HL-60/S4 treated with phorbol 12-myristate 13-acetate at 8.2 ng/mL for 4 days and 3 days (cell line): ENCODE data around the gene ID4.

Experiments used
- in situ Hi-C: fragments of 300-500 bp; cut with MboI; formaldehyde crosslinking; loops from 2 replicates; pipeline ENCODE4 v1.15.0; 2022; ENCODE audit warnings: low sequenced_read_pairs

Gene ID4, protein sequence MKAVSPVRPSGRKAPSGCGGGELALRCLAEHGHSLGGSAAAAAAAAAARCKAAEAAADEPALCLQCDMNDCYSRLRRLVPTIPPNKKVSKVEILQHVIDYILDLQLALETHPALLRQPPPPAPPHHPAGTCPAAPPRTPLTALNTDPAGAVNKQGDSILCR

DNA sequence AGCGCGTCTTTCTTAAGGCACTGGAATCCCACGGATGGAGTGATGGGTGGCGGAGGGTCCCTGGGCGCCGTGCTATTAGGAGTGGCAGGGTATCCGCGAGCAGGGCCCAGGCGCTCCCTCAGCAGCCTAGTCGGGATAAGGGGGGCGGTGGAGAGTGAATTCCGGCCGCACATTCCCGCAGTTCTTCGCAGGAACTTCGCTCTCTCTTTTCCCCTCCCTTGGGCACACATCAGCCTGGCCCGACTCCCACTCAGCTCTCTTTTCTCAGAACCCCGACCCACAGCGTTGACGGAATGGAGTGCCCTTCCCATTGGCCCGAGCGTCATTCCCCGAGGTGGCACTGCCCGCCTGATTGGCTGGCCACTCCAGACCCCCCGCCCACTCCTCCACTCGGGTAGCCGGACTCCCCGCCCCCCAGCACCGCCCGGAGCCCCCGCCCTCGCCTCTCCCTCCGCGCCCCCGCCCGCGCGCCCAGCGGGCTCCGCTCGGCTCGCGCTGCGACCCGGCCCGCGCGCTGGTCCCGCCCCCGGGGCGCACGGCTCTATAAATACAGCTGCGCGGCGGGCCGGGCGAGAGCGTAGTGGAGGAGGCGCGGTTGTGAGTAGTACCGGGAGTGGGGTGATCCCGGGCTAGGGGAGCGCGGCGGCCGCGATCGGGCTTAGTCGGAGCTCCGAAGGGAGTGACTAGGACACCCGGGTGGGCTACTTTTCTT, at the start of gene ID4:
Gene ID4 (plus strand): TSS at position 572 of the 712 bp plus-strand sequence. CDS start 385 bp downstream, outside the sequence.
- in situ Hi-C loops = no loop called here

DNA sequence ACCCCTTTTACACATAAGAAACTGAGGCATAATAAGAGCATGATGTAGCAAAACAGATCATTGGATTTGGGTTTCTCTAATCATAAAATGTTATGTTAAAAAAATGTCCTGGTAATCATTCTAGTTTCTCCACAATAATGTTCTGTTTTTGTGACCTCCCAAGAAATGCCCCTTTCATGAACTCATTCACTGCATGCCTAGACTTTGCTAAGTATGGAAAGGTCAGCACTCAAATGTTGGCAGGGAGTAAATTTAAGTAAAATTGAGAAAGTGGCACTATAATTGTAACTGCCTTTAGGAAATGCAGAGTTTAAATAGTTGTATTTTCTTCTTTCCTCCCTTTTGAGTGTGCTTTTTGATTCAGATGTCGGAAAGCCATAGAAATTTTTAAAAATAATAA, 48.5 kb upstream of the ID4 start:
- in situ Hi-C loops = no loop called here

DNA sequence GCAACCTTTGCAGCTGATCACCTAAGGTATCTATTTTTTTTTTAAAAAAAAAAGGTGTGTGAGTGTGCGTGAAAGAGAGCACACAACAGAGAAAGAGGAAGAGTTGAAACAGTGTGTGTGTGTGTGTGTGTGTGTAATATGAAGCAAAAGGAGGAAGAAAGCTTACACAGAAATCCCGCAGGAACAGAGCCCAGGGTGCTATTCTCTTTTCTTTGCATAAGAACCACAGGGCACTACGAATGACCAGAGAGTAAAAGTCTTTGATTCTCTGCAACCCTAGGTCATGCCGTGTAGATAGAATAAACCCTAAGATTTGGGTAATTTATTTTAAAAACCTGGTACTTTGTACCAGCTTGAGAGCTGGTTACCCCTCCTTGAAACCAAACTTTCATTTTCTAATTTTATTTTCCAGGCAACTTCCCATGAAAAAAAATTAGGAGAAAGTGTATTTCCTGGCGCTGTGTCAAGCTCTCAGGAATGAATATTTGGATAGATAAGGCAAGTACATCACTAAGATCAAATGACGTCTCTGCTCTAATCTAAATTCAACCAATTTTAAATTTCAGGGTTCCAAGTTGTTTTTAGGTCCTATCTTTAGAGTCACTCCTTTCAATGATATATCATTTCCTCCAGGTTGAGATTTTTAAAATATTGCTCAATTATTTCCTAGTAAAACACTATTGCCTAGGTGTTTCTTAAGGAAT, 47.9 kb upstream of the ID4 start:
- in situ Hi-C loops = no loop called here

DNA sequence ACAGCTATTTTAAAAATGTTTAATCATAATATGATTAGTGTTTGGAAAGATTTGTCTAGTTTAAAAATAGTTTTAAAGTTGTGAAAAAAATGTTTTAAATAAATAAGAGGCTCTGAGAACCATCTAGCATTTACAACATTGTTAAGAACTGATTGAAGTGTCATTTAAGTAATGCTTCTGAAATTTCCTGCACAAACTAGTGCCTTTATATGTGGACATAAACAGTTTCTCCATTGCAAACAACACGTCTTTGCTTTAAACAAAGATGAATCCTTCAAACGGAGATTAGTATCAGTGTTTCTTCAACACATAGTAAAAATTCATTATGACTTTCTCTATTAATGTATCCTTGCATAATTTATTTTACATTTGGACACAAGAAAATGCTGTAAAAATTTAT, 45.9 kb upstream of the ID4 start:
- in situ Hi-C loops = no loop called here

DNA sequence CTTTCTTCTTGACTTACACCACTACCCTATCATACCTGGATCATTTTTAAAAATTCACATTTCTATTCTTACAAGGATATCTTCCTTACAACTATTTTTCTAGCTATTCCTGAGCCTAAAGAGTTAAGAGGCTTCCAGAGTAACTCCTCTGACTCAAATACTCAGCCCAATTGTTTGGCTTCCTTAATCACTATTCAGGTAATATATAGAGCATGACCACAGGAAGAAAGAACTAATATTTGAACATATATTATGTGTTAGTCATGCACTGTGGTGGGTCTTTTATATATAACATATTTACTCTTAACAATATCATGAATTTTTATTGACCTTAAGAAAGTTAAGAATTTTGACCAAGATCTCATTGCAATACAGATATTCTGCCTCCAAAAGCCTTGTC, 42.0 kb upstream of the ID4 start:
- in situ Hi-C loops = no loop called here

DNA sequence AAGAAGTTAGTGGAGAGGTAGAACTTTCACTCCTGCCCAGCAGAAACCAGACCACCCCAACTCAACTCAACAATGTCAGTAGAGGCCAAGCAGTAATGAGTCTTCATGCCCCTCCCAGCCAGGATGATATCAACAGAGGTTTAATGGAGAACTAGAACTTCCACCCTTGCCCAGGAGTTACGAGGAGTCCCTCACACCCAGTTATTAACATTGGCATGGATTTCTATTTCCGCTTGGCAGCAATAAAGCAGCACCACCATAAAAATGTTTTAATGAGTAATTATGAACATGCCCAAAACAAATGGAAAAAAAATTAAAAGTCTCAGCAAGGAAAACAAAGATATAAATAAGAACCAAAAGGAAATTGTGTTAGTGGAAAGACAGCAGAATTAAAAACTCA, 40.7 kb upstream of the ID4 start:
- in situ Hi-C loops = no loop called here

DNA sequence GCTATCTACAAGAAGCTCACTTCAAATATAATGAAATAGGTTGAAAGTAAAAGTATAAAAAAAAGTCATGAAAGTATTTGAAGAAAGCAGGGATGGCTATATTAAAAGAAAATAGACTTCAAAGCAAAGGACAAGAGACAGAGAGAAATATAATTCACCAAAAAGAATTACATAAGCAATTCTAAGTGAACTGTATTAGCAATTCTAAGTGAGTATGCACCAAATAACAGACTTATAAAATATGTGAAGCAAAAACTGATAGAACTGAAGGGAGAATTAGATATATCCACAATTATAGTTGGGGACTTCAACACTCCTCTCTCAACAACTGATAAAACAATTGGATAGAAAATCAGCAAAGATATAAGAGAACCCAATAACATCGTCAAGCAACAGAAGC, 38.8 kb upstream of the ID4 start:
- in situ Hi-C loops = no loop called here

DNA sequence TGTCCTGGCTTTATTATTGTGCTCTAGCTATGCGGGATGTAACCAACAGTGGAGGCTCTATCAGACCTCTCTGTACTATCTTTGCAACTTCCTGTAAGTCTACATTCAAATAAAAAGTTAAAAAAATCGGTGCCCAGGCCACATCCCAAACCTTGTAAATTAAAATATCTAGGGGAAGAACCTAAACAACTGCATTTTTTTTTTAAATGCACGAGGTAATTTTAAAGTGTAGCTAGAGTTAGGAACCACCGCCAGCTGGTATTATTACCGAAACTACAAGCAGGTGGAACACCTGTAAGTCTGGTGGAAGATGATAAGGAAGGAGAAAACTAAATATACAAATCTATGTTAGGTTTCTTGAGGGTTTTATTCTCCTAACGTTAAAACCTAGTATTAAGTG, 34.5 kb upstream of the ID4 start:
- in situ Hi-C loops = no loop called here

DNA sequence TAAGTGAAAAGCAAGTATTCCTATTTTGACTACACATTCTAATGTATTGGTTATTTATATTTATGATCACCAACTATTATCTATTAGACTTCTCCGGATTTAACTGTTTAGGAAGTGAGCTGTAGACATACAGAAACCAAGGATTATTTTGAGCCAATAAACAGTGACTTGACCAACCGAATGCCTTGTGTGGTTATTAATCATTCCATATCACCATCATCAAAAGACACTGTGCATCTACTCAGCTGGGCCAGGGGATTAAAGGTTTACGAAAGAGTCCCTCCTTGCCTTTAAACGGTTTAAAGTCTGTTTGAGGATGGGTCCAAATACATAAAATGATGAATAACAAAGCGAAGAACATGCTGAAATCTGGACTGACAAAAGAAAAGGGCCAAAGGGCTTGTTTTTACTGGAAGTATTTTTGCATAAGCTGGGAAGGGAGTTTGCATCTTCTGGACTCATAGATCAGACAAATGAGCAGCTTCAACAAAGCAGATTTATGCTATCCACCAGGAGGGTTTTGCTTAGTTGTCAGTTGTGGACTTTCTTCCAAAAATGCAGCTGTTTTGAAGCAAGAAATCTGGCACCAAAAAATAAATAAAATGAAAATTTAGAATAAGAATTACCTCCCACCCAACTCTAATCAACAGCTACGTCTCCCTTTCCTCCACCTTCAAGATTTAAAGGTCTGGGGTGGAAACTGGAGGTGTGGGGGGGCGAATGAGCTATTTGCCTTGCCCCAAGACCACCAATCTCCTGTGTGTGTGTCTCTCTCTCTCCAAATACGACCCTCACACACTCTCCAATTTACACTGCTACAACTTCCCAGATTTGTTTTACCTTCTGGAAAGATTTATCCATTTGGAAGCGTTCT, 33.6 kb upstream of the ID4 start:
- in situ Hi-C loops = no loop called here

DNA sequence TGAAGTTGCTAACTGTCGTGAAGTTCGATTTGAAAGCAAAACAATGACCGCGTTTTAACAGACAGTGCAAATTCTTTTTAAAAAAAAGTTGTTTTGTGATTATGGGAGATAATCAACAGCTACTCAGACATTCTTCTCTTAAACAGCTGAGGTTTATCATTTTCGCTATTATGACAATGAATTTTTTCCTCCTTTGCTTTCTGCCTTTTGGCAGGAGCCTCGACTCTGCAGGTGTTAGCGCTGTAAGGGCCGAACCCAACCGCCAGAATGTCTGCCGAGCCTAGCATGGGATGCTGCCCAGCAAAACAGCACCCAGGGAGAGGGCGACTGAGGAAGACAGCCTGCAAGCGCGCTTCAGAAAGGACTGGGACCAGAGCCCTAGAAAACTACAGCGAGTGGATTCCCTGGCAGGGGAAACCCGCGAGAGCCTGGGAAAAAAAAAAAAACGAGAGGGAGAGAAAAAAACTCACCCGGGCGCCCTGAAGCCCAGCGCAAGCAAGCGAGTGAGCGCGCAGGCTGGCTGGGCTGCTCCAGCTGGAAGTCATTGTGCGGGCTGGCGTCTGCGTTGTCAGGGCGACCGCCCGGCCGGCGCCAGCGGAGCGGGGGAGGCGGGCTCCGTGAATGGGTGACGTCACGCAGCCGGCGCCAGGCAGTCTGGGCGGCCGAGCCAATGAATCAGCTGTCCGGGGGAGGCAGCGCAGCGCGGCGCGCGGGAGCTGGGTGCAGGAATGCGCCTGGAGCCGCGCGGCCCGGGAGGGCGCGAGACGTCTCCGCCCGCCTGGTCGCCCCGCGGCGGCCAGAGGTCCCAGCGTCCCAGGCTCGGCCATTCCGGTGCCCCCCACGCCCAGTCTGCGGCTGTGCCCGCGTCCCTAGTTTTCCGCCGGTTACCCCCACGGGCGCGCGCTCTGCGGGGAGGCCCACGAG, 32.7 kb upstream of the ID4 start:
- in situ Hi-C loops = no loop called here

DNA sequence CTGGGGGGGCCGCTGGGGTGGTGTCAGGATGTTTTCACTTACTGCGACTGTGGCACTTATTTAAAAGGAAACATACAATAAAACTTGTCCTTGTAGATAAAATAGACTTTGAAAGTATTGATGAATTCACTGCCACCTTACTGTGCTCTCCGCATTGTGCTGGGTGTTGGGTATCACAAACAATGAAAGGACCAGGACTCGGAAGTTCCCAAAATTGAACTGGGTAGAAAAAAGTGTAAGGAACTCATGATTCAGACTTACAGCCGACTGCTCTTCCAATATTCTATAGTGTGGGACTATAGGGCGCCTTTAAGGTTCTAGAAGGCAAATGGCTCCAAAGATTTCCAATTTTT, 32.1 kb upstream of the ID4 start:
- in situ Hi-C loops = no loop called here

DNA sequence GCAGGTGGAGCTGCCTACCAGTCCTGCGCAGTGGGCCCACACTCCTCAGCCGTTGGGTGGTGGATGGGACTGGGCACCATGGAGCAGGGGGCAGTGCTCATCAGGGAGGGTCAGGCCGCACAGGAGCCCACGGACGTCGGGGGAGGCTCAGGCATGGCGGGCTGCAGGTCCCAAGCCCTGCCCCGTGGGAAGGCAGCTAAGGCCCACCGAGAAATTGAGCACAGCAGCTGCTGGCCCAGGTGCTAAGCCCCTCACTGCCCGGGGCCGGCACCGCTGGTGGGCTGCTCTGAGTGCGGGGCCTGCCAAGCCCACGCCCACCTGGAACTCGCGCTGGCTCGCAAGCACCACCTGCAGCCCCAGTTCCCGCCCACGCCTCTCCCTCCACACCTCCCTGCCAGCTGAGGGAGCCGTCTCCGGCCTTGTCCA, 30.2 kb upstream of the ID4 start:
- in situ Hi-C loops = no loop called here

DNA sequence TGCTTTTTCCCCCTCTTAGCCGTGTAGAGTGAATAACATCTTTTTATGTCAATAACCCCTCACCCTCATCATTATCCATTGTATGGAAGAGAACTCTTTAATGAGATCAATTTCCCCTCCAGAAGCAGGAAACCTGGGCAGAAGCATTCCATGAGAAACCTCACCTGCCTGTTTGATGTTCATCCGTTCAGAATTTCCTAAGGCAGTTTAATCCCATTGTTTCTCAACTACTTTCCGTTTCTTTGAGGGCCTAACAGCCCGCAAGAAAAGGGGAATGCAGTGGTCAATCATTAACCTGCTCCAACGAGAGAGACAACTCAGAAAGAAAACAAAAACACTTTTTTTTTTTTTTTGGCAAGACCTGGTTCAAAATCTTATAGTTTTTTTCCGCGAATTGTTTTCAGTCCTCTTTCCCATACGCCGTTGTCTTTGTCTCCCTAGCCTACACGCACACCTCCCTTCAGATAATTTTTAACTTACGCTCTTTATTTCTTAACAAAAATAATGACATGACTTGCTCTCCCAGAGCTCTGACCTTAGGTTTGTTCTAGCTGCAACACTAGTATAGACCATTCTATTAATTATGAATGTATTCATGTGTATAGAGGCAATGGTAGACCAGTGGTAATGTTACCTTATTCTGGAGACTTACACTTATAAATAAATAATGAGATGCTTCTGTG, 25.6 kb upstream of the ID4 start:
- in situ Hi-C loops = no loop called here

DNA sequence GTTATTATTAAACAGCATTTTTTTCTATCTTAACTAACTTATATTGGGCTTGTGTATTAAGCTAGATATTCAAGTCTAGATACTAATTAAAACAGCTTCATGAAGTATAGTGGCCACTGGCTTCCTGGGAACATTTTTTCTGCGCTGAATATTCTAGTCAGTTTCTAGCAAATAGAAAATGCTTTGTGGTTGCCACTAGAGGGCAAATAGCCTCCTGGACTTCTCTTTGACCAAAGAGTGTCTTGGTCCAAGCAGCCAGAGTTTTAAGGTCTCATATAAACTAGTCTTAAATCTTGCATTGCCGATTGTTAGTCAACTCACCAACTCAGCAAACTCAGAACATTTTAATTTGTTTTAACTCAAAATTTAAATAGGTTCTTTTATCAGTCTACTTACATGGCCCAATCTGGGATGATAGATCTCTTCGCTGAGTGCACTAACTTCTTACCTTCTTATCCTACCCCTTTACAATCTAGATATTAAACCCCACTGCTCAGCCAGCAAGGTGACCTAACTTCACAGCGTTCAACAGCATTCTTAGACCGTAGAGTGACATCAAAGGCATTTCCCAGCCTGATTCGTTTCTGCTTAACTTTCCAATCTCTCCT, 24.6 kb upstream of the ID4 start:
- in situ Hi-C loops = no loop called here

DNA sequence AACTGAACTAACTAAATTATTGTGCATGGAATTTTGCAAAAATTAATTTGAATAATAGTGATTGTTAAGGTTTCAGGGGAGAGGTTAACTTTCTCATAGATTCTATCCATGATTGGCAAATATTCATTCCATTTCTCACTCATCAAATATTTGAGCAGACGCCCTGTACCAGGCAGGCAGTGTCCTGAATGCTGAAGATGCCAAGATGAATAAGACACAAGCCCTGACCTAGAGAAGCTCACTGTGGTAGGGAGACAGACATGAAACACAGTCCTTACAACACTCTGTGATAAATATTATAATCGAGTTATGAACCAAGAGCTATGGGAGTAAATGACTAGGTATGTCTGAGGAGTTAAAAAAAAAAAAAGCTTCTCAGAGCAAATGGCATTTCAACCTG, 18.4 kb upstream of the ID4 start:
- in situ Hi-C loops = no loop called here

DNA sequence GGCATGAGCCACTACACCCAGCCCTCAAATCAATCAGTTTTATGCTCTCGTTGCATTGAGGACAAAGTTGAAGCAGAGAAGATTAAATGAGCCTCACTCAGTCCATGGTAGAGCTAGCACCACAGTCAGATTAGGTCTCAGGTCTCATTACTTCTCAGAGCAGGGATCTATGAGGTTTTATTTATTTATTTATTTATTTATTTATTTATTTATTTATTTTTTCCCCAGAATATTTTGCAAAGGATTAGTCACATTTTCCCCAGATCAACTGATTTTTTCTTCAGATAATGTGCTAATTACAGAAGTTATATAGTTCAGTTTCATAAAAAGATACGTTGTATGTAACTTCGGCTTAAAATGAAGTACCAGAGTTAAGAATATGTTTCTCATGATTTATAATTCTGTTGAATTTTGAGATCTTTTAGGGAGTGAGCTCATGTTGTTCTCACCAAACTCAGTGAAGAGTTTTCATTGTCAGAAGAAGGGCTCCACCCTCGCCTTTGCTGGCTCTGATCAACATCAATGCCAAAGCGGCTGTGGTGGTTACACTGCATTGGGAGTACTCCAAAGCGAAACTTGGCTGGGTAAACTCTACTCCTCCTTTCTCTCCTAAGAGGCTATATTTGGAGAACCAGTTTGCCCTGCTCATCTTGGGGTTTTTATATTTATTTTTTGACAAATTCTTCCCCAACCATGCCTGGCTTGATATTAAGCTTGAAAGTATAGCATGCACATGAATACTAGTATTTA, 12.9 kb upstream of the ID4 start:
- in situ Hi-C loops = no loop called here

DNA sequence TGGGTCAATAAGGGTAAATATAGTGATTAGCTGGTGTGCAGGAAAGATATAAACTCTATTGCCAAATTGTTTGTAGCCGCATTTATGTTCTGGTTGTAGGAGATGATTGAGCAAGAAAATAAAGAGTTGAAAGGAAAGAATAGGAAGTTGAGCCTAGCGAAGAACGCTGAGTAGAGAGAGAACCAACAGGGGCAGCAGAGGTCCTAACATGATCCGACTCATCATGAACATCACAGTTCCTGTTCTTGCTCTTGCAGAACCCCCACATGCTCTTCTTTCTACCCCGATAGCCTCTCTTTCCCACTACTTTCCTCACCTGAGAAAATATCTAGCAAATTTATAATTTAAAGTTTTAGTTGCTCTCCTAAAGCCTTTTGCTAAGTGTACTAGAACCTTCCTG, 9.9 kb upstream of the ID4 start:
- in situ Hi-C loops = no loop called here

DNA sequence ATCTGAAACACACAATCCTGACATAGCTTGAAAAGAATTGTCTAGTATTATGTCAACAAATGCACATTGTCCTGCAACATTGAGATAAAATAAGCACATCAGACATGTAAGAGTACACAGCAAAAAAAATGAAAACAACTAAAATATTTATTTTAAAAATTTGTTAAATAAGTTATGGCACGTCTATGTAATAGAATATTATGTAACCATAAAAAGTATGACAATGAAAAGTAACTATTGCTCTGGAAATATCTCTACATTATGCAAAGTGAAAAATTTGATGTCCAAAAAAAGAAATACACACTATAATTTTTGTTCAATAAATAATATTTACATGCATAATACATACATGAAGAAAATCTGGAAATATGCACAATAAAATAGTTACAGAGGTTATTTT, 9.3 kb upstream of the ID4 start:
- in situ Hi-C loops = no loop called here

DNA sequence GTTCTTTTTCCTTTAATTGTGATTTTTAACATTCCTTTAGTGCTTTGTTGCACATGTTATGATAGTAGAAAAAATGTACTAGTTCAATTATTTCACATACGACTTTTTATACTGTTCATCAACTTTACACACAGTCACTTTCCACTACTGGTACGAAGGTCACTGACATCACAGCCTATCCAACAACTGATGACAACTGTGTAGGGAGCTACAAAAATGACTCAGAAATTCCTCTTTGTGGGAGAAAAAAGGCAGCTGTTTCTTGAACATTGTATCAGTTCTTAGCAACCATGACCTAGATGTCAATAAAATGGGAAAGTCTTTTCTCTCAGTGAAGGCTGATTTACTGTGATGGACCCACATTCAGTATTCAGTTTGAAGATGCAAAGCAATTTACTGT, 7.0 kb upstream of the ID4 start:
- in situ Hi-C loops = no loop called here
